Activated CD8-positive, alpha-beta memory T cell treated with anti-CD3 and anti-CD28 coated beads for 24 hours (primary cell): ENCODE results near the gene NDUFS6.
A peak's percentile ranks its signal among the peaks of the same experiment; 100 is the strongest.
"Not testable (repeated sequence)": the region's sequence is repeated elsewhere in the genome, so short reads cannot be mapped to it uniquely, and the experiment has no call there.

Experiments
- DNase-seq: peaks from one replicate; pipeline ENCODE4 v3.0.0-alpha.2; 2020

The NDUFS6 gene

DNA sequence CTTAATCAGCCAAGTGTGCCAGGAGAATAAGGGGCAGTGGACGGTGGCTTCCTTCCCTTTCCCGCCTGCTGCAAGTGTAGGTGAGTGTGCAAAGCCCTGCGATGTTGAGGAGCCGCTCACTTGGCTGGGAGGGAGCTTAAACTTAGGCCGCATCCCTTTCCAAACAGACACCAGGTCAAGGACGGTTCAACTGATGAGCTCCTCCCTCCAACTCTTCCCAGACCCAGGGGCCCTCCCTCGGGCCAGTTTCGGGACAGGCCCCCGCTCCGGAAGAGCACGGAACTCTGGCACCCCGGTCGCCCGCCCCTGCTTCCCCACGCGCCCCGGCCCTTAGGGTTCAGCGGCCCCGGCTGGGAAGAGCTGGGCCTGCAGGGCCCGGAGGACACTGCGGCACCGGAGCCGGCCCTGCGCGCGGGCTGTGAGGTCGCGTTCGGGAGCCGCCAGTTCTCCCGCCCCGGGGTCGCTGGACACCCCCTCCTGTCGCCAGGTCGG lies 2.1 kb upstream of the NDUFS6 start:
- DNase-seq: no peak

GRCh38 chr5:1799602-1800471 lies 1.4 kb upstream of the NDUFS6 start, which contains the start of gene MRPL36:
Gene MRPL36 (minus strand): TSS chr5:1799837. CDS start chr5:1798935, 902 bp downstream.
- peak; percentile 94 for DNase-seq

DNA sequence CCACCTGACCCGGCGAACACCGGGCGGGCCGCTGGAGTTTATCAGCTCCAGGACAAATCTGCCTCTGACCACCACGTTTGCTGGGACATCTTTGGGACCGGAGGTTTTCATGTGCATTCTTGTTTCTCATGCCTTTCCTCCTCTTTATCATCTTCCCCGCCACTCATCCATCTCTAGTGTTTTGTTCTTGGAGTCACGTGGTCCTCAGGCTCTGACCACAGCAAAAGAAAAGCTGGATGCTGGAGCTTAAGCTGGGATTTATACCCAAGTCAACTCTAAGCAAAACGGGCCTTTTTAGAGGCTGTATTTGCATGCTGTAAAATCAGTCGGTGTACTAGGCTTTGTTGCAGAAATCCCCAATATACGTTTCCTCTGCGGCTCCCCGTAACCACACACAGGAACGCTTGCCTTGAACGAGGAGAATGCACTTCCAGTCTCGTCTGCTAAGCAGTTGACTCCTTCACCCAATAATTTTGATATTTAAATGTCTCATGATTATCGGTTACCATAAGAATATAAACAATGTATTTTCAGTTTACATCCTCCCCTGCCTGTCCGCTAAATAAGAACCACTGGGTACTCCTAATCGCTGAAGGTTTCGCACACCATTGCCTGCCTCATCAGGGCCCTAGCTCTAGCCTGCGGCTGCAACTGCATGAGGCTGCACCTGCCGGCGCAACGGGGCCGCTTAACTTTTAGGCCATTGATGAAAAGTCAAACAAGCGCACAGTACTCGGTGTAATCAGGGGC lies 560 bp upstream of the NDUFS6 start:
- no peak for DNase-seq

GRCh38 chr5:1801967-1802295 lies 724 bp downstream of the NDUFS6 start:
- DNase-seq: no peak

DNA sequence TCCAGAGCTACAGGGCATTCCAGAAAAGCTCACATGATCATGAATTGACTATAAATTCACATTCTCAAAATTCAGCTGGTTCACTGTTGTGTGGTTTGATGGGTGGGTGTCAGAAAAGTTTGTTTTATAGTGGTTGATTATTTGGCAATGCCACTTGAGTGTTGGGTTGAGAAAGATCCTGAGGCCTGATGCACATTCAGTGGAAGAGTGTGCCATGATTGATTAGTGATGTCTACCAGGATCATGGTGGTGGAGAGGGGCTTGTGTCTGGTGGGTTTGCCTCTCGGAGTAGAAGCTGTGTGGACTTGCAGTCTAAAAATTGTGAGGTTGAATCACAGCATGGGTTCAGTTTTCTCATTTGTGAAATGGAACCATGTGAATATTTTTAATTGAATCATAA lies 2.0 kb downstream of the NDUFS6 start:
- no peak for DNase-seq

DNA sequence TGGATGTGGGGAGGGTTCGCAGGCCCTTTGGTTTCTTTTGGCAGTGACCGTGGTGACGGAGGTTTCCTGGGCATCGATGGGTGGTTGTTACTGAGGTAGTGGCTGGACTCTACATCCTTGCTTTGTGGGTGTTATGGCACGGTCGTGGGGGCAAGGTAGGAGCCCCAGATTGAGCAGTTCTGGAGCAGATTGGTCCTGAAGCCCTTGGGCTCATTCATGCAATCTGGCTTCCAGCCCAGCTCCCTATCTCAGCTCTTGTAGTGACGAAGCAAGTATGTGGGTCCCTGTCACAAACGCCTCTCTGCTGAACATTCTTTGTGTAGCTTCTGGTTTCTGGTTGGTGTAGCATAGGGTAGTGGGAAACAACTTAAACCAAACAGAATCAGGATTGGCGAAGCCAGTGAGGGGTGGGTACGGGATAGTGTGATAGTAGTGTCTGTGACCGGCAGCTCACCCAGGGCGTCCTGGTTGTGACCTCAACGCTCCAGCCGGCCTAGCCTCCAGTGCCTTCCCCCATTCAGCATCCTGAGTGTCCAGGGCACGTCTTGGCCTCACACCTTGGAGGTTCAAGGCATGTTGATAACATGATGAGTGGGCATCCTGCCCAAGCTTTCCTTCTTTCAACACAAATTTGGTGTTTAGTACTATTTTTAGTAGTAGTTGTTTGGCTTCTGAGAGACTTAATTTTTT lies 2.9 kb downstream of the NDUFS6 start:
- no peak for DNase-seq

DNA sequence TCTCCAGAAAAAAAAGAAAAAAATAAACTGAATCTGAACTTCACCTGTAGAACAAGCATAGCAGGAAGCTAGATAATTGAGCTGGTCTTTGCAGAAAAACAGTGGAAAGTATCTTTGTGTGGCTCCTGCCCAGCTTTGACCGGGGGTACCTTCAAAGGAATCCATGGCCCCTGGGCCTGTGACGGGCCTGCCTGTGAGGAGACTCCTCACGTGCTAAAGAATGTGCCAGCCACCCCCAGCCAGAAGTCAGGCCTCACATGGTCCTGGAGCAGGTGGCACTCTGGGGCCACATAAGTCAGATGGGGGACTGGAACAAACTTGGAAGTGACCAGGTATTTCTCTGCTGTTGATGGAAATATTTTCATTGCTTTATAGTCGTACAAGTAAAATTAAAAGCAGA lies 4.1 kb downstream of the NDUFS6 start:
- DNase-seq: no peak

DNA sequence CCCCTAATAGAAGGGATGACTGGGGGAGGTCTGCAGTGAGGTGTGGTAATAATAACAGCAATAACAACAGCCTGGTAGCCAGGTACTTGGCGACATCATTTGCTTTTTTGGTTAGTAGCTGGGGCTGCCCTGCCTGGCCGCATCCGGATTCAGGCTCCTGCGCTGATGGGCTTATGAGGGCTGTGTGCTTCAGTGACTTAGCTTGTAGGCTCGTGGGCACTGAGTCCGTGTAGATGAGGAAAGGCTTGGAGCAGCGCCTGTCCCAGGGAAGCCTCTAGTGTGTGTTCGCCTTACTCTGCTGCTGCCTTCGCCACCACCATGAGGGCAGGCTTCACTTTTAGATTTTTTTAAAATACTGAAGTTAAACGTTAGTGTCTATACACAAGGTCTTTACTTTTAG lies 4.5 kb downstream of the NDUFS6 start:
- no peak for DNase-seq

DNA sequence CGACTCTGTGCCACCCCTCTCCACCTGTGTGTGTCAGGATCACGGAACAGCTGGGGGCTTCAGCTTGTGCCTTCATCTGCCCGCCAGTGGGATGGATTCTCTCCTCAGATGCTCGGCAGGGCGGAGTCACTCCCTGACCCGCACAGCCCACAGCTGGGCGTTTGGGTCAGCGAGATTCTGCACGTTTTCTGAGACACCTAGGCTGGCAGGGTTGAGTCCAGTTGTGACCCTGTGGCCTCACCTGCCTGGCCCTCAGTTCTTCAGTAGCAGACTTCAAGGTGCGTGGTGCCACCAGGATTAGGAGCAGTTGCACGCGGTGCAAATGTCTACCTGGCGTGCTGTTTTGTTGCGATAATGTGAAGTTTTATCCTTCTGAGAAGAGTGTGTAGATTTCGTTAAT lies 5.0 kb downstream of the NDUFS6 start:
- no peak for DNase-seq

- DNase-seq: no peak
Measured at GRCh38 chr5:1806974-1807373, 5.8 kb downstream of the NDUFS6 start.

GRCh38 chr5:1807451-1808185 lies 6.4 kb downstream of the NDUFS6 start:
- no peak for DNase-seq

DNA sequence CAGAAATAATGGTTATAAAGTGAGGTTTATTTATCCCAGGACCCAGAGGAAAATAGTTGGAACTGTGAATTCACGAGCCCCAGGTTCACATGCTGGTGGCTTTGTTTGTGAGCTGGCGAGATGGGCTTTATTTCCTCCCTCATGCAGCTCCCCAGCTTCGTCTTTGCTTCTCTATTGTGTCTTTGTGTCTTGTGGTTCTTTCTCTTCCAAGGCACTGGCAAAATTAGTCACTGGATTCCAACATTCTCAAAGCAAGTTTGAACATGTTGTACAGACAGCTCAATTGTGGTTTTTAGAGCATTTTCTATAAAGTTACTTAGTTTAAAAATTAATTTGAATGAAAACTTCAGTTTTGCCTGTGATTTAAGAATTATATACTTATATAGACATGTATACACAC lies 7.2 kb downstream of the NDUFS6 start:
- DNase-seq: no peak

DNA sequence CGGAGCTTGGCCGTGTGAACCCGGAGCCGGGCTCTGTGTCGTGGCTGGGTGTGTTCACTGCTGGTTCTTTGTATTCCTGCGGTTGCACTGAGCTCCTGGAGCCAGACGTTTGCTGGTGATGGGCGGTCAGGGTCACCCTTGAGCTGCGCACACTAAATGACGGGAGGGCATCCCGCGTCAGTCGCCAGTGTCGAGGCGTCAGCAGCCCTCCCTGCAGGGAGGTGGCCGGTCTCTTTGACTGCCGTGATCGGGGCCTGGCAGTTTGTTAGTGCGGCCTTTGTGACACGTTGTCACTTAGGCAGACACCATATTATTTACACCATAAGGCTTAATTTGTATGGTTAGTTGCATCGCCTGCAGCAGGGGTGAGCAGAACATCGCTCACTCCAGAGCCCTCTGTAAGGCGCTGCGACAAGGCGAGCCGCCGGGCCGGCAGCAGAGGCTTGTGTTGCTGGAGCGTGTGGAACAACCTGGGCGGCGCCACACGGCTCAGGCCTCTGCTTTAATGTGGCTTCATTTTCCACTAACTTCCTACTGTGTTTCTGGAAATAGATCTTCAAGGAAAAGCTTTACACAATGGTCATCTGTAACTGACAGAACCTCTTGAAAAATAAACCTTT lies 8.3 kb downstream of the NDUFS6 start:
- DNase-seq: no peak

DNA sequence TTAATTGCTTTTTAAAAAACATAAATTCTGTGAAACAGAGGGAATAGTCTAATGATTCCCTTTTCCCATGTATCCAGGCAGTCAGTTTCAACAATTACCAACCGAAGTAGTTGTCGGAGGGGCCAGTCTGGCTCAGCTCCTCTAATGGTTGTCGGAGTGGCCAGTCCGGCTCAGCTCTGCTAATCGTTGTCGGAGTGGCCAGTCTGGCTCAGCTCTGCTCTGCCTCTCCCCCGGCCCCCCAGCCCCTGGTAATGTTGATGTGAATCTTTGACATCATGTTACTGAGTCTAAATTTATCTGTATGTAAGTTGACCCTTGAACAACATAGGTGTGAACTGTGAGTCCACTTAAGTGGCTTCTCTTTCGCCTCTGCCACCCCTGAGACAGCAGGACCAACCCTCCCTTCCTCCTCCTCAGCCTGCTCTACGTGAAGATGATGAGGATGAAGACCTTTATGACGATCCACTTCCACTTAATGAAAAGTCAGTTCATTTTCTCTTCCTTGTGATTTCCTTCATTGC lies 9.4 kb downstream of the NDUFS6 start:
- DNase-seq: no peak

GRCh38 chr5:1814183-1815020 lies 13.2 kb downstream of the NDUFS6 start:
- DNase-seq: no peak

DNA sequence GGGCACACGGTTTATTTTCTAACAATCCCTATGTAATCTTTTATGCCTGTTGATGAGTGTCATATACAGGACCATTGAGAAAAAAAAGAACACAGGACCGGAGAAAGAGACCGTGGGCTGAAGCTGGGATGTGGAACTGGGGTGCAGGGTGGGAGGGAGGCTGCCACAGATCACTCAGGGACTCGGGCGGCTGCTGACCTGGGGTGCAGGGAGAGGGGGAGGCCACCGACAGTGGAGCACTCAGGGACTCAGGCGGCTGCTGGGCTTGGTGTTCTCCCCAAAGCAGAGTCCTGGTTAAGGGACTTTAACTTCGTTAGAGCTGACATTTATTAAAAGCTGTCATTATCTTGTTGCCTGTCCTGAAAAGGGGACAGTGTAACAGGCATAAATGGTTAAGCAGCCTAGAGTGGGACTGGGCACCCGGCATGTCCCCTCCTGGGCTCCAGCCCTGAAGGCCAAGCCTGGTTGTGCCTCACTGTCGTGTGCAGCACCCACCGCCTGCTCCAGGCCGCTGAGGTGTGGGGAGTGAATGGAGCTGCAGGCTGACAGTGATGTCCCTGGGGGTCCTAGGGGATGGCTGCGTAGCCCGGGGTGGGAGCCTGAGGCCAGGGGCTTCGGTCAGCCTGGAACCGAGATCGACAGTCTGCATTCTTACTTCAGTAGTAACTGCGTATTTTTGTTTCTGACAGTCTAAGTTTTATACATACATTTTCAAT lies 14.0 kb downstream of the NDUFS6 start:
- DNase-seq: no peak

DNA sequence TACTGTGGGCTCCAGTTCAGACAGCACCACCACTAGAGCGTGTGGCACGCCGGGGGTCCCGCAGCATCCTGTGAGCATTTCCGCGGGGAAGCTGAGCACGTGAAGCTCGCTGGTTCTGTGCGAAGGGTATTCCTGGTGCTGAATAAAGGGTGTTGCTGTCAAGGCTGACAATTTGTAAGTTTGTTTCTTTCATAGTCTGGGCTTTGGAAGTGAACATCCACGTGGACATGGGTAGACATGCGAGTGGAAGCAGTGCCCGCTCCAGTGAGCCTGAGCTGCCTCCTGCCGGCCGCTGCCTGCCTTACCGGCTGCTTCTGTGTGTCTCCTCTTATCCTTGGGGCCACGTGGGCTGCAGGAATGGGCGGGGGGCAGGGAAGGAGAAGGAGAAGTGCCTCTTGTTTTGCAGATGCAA lies 14.7 kb downstream of the NDUFS6 start:
- no peak for DNase-seq

GRCh38 chr5:1816495-1817089 lies 15.4 kb downstream of the NDUFS6 start:
- DNase-seq: not testable (repeated sequence)

- DNase-seq: no peak
Measured at GRCh38 chr5:1817261-1818043, 16.2 kb downstream of the NDUFS6 start.
